NCI-H2029 (cell line): ENCODE measurements around the gene TMCC1.
"Not testable (repeated sequence)": the region's sequence is repeated elsewhere in the genome, so short reads cannot be mapped to it uniquely, and the experiment has no call there.

Source experiments
- DNase-seq: peaks from one replicate; lab custom pipeline; 2025; lab: John Stamatoyannopoulos, UW

The TMCC1 gene

DNA sequence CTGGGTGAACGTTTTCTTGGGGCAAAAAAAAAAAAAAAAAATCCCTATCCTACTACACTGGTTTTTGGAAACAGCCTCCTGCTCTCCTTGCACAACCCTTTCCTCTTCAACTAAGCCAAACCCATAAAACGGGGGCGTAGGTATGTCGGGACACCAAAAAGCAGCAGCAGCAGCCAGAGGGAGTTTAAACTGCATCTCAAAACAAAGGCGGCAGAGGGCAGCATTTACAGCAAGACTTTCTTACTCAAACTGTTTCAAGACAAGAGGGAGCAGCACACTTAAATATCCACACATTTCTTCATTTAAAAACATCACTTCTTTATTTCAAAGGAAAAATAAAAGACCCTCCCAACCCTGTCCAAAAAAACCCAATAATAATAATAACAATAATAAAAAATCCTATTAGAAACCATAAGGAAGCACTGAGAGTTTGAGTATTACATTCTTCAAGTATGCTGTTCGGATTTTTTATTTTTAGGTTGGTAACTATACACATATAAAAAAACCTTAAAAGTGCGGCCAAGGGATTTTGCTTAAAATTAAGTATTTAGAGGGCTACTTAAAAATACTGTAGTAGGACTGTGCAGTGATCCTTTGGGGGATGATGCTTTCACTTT is 243.1 kb downstream of the TMCC1 start:
- no peak for DNase-seq

DNA sequence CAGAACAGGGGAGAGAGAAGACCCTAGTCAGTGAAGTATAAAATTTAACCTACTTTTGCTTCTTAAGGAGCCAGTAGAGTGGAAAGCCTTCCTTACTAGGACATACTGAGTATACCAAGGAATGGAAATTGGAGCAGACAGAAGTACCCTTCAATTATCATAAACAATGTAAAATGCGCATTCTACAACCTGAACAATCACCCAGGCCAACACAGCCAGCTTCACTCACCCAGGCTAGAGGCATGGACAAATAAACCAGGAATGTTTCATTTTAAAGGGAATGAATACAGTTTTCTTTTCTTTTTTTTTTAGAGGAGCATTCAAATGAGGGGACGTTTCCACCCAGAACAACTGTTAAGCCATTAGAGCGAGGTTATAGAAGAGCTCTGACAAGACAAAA is 245.1 kb downstream of the TMCC1 start:
- DNase-seq: no peak

DNA sequence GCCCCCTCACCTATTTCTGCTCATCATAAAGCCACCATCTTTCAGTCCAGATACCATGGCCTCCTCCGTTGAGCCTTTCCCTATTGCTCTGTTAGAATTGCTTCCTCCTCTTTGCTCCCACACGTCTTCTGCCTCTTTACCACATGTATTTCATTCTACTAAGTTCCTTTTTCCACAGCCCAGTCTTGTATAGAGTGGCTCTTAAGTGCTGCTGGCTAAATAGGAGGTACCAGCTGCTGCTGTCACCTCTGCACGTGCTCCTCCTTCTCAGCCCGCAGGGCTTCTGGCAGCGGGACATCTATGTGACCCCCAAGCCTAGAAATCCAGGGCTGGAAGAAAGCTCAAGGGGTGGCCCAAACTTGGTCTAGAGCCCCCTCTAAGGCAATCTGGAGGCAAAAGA is 248.2 kb downstream of the TMCC1 start:
- no peak for DNase-seq

DNA sequence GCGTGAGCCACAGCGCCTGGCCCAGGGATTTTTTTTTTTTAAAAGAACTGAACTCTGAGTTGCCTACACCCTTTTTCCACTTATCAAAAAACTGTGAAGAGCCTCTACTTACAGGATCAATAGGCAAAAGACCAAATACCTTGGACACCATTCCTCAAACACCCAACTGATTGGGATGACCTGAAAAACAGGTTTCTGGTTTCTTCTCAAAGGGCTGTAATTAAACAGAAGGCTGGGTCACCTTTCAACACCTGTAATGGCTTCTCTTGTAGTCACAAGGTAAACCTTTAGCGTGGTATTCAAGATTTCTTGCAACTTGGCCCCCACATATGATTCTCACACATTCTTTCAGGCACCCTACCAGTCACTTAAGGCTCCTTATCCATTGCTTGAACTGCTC is 248.7 kb downstream of the TMCC1 start:
- DNase-seq: no peak

DNA sequence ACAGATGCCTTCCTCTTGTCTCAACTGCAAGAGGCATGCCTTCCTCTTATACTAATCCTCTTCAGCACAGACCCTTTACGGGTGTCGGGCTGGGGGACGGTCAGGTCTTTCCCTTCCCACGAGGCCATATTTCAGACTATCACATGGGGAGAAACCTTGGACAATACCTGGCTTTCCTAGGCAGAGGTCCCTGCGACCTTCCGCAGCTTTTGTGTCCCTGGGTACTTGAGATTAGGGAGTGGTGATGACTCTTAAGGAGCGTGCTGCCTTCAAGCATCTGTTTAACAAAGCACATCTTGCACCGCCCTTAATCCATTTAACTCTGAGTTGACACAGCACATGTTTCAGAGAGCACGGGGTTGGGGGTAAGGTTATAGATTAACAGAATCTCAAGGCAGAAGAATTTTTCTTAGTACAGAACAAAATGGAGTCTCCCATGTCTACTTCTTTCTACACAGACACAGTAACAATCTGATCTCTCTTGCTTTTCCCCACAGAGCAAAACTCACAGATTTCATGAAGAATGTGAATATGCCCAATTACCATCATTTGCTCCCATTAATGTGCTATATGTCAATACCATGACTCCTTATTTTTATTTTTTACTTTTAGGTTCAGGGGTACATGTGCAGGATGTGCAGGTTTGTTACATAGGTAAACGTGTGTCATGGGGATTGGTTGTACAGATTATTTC is 251.8 kb downstream of the TMCC1 start:
- not testable (repeated sequence) for DNase-seq

DNA sequence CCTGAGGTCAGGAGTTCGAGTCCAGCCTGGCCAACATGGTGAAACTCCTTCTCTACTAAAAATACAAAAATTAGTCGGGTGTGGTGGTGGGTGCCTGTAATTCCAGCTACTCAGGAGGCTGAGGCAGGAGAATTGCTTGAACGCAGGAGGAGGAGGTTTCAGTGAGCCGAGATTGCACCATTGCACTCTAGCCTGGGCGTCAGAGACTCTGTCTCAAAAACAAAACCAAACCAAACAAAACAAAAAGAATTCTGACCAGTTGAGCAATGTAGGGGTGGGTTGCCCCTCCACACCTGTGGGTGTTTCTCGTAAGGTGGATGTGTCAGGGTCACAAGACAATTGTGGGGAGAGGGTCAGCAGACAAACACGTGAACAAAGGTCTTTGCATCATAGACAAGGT is 252.5 kb downstream of the TMCC1 start:
- not testable (repeated sequence) for DNase-seq

DNA sequence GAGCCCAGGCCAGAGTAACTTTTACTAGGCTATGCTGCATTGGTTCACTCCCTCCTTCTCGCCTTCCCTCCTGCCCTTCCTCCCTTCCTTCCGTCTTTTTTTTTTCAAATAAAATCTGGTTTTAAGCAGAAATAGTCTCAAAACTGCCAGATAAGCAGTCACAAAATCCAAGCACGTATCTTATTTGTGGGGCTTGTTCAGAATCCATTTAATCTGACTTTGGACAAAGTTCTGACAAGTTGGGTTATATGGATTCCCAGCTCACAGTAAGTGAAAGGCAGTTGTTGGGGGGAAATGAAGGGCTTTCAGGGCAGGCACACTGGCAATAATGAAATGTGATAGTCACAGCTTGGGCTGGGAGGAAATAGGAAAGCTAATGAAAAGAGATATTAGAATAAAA is 255.0 kb downstream of the TMCC1 start:
- no peak for DNase-seq

DNA sequence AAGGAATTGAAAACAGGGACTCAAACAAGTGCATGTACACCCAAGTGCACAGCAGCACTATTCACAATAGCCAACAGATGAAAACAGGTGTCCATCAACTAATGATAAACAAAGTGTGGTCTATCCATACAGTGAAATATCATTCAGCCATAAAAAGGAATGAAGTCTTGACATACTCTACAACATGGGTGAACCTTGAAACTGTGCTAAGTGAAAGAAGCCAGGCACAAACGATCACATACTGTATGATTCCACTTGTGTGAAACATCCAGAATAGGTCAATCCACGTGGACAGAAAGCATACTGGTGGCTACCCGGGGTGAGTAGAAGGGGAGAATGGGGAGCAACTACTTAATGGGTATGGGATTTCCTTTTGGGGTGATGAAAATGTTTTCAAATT is 257.4 kb downstream of the TMCC1 start:
- DNase-seq: no peak

DNA sequence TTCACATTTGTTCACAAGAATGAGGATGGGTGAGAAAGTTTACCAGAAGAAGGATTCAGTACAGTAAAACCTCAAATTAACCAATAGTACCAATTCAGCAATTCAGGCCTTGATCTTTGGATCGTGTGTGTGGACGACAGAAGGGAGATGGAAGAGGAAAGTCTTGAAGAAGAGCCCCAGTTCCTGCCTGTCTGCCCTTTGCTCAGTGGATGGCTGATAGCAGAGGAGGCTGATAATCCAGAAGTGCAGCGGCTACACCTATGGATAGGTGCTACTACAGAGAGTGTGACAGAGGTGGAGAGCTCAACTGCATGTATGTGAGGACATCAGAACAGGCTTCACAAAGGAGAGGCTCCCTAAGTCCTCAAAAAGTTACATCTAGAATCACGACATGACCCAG is 257.9 kb downstream of the TMCC1 start:
- no peak for DNase-seq

DNA sequence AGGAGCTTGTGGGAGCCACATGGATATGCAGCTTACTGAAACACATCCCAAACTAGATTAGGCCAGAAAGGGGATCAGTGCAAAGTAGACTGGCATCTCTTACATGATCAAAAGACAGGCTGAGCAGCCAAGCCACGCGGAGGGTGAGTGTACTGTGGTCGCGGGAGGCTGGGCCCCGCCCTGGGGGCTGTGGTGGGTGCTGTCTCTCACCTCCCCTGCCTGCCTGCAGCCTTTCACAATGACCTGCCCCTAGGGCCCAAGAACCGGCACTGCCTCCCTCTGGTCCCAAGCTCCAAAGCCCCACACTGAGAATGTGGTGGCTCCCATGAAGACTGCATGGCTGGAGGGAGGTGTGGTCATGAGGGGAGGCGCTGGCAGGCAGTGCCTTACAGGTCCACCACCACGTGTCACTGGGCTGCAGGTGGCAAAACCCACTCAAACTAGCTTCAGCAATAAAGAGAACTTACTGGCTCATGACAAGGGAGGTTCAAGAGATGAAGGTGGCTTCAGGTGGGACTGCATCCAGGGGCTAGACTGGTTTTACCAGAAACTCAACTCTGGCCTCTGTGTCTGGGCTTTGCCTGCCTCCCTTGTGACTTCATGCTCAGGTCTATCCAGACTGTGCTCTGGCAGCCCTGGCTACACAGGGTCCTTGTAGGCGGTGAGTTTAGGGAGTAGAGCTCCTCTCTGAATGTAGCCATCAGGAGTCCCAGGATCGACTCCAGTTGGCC is 259.6 kb downstream of the TMCC1 start:
- no peak for DNase-seq

DNA sequence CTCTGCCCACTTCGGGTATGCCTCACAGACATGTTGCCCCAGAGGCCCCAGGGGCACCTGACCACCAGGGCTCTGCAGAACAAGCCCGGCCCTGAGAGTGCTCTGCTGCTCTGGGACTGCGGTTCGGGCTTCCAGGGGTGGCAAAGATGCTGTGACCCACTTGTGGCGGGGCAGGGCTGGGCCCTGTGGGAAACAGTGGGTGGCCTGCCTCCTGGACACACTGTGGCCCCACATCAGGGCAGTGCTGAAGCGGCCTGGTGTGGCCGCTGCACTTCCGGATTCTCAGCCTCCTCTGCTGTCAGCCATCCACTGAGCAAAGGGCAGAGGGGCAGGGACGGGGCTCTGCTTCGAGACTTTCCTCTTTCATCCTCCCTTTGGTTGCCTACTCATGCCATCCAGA is 260.5 kb downstream of the TMCC1 start:
- no peak for DNase-seq

DNA sequence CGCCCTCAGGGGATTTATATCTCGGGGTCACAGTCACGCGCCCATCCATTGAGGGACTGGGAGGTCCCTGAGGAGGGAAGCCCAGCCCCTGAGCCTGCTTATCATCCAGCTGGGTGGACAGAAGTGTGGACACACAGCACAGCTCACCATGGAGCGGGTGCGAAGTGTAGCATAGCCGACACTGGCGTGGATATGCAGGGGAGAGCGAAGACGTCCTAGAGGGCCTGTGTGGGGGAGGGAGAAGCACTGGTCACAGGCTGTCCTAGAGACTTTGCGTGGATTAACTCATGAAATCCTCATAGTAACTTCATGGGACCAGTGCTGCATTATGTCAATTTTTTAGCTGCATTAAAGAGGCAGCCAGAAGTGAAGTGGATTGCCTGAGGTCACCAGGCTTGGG is 261.0 kb downstream of the TMCC1 start:
- DNase-seq: no peak

DNA sequence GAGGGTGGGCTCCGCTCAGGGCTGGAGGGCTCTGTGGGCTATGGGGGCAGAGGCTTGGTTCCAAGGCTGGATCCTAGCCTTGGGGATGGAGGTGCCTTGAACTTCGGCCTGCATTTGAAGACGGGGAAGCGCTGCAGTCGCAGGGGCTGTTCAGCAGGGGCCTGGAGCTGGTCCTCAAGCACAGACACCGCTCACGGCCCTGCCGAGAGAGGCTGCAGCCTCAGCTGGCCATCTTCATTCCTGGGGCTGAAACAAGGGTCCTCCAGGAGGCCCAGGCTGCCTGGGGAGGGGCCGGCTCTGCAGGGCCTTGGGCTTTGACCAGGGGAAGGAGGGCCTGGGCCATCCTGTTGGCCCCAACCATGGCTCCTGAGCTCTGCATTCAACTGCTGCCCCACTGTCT is 261.5 kb downstream of the TMCC1 start:
- DNase-seq: no peak

DNA sequence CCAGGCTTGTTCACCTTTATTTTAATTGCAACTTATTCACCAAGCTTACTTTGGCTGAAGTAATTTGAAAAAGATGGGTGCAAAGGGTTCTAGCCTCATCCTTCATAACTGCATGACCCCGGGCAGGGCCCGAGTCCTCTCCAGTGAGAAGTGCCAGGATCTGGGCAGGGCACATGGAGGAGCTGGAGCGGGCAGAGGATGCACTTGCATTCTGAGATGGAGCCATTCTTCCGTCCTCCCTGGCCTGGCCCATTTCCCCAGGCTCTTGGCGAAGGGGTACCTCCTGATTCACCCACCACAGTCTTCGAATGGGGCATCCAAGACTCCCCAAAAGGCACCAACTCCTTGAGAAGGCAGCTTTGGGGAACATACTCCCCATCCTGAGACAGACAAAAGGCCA is 264.5 kb downstream of the TMCC1 start:
- no peak for DNase-seq

DNA sequence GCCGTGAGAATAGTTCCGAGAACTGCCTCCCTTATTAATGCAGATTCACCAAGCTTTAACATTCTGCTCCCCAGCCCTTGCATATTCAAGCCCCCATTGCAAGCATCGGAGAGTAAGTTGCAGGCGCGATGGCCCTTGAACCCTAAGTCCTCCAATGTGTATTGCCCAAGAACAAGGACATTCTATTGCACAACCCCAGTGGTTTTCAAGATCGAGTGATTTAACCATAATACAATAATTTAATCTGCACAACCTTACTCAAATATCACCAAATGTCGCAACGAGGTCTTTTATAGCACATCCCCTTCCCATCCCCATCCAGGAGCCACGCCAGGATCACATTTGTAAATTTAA is 265.4 kb downstream of the TMCC1 start:
- no peak for DNase-seq

DNA sequence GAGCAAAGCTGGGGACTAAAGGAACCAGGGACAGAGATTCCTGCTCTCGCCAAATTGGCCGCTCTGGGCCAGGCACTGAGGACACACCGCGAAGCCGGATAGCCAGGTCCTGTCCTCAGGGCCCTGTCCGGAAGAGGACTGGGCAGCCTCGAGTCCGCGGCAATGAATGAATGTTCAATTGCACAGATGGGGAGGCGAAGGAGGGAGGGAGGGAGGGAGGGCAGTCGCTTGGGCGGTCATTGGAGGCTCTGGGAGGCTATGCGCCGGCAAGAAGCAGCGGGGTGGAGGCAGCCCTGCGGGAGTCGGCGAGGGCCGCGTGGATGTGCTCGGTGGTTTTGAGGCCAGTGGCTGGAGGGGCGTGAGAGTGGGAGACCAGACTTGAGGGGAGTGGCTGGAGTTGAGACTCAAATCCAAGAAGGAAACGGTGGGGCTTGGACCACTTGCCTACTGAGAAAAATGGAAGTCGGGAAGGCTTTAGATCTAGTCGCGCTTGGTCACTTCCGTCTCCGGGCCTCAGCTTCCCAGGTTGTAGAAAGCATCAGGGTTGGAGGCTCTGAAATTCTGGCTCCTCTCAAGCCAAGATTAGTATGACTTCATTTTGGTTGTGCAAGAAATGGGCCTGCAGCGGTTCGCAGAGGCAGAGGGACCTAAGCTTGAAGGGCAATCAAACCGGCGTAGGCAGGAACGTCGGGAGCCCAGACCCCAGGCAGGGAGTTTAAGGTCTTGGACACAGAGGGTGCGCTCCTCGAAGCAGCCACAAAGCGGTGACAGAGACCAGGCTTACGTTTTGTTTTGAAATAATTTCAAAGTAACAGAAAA is 266.0 kb downstream of the TMCC1 start:
- DNase-seq: peak; percentile 31

DNA sequence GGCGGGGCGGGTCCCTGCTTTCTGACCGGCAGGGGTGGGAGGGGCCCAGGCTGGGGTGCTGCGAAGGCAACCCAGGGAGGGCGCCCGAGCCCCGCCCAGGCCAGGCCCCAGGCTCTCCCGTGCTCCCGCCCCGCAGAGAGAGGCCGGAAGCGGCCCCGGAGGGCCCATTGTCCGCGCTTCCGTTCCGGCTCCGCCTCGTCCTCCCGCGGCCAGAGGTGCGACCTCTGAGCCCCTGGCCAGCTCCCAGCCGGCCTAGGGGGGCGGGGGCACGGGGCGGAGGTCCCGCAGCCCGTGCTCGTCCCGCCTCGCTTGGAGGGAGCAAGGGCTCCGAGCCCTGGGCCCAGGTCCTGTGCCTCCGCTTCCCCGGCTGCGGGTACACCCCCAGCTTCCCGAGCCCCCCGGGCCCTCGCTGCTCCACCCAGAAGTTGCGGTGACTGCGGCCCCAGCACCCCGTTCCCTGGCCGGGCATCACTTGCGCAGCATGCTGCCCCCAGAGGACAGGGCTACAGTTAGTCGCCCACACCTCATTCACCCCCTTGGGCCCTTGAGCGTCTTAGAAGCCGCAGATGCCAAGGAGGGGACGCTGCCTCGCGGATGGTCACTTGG is 266.7 kb downstream of the TMCC1 start:
- DNase-seq: peak; percentile 59

DNA sequence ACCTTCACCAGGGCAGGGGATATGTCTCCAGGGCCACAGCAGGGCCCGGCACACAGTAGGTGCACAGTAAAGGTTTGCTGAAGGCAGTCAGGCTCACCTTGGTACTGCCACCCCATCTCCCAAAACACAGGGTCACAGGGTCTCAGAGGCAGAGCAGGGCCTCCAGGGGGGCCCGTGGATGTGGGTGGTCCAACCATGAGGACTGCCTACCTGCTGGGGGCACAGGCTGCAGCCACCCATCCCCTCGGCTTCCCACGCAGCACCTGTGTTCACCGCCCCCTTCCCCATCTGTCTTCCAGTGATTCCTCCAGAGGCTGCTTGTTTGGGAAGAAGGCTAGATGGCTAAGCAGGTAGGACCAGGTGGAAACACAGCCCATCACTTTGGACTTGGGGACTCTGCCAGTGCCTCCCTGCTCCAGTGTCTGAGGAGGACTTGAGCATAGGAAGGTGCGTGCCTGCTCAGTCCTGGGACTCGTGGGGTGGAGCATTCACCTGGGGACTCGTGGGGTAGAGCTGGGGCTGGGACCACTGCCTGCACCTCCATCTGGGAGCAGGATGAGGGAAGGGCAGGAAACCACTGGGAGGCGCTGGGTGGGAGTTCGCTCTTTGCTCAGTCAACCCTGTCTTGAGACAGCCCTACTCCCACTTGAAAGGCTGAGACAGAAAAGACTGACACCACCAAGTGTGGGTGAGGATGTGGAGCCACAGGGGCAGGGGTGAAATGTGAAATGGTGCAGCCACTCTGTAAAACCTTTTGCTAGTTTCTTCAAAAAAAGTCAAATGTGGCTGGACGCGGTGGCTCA is 268.2 kb downstream of the TMCC1 start:
- no peak for DNase-seq

DNA sequence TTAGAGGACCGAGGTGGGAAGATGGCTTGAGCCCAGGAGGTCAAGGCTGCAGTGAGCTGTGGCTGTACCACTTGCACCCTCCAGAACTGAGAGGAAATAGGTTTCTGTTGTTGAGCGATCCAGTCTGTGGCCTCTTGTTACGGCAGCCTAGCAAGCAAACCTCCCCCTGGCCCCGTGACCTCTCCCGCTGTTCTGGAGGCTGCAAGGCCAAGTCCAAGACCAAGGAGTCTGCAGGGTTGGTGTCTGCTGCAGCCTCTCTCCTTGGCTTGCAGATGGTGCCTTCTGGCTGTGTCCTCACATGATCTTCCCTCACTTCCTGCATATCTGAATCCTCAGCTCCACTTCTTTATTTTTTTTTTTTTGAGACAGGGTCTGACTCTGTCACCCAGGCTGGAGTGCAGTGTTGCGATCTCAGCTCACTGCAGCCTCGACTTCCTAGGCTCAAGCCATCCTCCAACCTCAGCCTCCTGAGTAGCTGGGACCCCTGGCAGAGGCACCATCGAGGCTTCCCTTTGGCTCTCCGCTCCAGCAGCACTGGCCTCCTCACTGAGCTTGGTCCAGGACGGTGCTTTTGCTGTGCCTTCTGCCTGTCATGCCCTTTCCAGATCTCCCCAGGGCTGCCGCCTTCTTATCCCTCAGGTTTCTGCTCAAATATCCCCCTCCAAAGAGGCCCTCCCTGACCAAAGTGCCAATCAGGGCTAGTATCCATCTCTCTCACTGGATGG is 269.0 kb downstream of the TMCC1 start:
- DNase-seq: no peak

DNA sequence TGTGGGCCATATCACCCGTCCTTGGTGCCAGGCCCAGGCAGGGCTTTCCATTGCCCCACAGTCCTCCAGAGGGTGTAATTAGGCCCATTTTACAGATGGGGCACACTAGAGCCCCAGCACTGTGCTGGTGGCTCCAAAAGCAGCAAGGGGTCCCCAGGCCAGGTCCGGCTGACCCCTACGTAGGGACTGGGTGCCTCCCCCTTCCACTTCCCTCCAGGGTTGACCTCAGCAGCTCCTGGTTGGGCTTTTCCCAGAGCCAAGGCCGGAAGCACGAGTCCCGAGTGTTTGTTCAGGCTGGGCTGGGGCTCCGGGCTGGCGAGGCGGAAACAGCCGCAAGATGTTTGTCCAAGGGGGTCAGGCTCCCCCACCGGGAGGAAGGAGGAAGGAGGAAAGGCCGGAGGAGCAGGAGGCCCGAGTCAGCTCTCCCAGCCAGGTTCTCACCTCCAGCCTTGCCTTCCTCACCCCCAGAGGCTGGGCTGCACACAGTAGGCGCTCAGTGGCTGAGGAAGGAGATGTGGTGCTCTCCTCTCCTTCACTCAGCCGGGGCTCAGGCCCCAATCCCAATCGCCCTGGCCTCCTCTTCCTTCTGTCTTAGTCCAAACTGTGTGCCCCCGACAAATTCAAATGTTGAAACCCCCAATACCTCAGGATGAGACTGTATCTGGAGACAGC is 269.9 kb downstream of the TMCC1 start:
- DNase-seq: peak; percentile 45
